CD4-positive, alpha-beta T cell (primary cell): ENCODE results near the gene CPN2. TPM values are rescaled to one million over a fixed set of nuclear protein-coding genes. Genes with fewer than 3 reads are reported as not detected.

ENCODE experiments used
- ATAC-seq: fragments of 200-7000 bp; cut with Tn5 transposase; one replicate; pipeline ENCODE4 v1.10.0; 2022; ENCODE audit warnings: mild to moderate bottlenecking; ENCODE audit not compliant: poor library complexity
- CTCF ChIA-PET: fragments of 350-600 bp; sonication (Branson Sonifier 250); formaldehyde crosslinking; loops from one replicate; lab custom pipeline; 2021; ENCODE audit warnings: antibody characterized with exemption, inconsistent platforms; lab: Charles Lee
- POLR2A ChIA-PET: fragments of 350-600 bp; sonication (Branson Sonifier 250); formaldehyde crosslinking; loops from one replicate; lab custom pipeline; 2021; ENCODE audit warnings: antibody characterized with exemption, inconsistent platforms; lab: Charles Lee
- DNase-seq, 14 experiments: peaks; one replicate each; pipeline ENCODE4 v3.0.0-alpha.2; 2013 to 2020; ENCODE audit warnings: mixed read lengths in 2 of 14
- H3K27ac ChIP-seq, 2 donors: one replicate each; pipeline versions ENCODE4 v1.5.1 to v1.7.0; 2013; ENCODE audit warnings: low read length in 2 of 2, low read depth in 1 of 2, mild to moderate bottlenecking in 1 of 2
- H3K27me3 ChIP-seq, 2 experiments: 1 replicate in 1 of 2; 2 replicates in 1 of 2; pipeline versions ENCODE4 v1.6.1 to v1.7.0; 2013; ENCODE audit warnings: low read length in 2 of 2, control low read depth in 1 of 2, mild to moderate bottlenecking in 1 of 2, moderate library complexity in 1 of 2; ENCODE audit not compliant: insufficient read depth in 2 of 2, control insufficient read depth in 1 of 2
- H3K36me3 ChIP-seq: one replicate; pipeline ENCODE4 v1.6.1; 2013; ENCODE audit warnings: low read length, control low read depth; ENCODE audit not compliant: insufficient read depth
- H3K4me1 ChIP-seq: one replicate; pipeline ENCODE4 v1.6.1; 2013; ENCODE audit warnings: low read length, control low read depth; ENCODE audit not compliant: insufficient read depth
- H3K4me3 ChIP-seq: one replicate; pipeline ENCODE4 v1.5.1; 2013; ENCODE audit warnings: mild to moderate bottlenecking, low read length, moderate library complexity
- H3K9me3 ChIP-seq, 2 experiments: 1 replicate in 1 of 2; 2 replicates in 1 of 2; pipeline versions ENCODE4 v1.6.1 to v1.7.0; 2013; ENCODE audit warnings: low read length in 2 of 2, mild to moderate bottlenecking in 2 of 2, control low read depth in 1 of 2, moderate library complexity in 1 of 2; ENCODE audit not compliant: control insufficient read depth in 1 of 2, insufficient read depth in 1 of 2
- H3K27ac Mint-ChIP-seq: one replicate; pipeline ENCODE4 v1.8.0; 2020; ENCODE audit warnings: mixed read lengths
- H3K27me3 Mint-ChIP-seq: one replicate; pipeline ENCODE4 v1.8.0; 2021; ENCODE audit warnings: mixed read lengths
- H3K36me3 Mint-ChIP-seq: one replicate; pipeline ENCODE4 v1.8.0; 2021; ENCODE audit warnings: low read depth, mixed read lengths
- H3K4me1 Mint-ChIP-seq: one replicate; pipeline ENCODE4 v1.8.0; 2021; ENCODE audit warnings: low read depth, mixed read lengths
- H3K4me3 Mint-ChIP-seq: one replicate; pipeline ENCODE4 v1.8.0; 2020; ENCODE audit warnings: mild to moderate bottlenecking, mixed read lengths
- H3K9me3 Mint-ChIP-seq: one replicate; pipeline ENCODE4 v1.8.0; 2020; ENCODE audit warnings: mixed read lengths
- CTCF ChIP-seq: fragments of 200-600 bp; IDR thresholded peaks from one replicate; pipeline ENCODE4 v1.8.0; 2022; ENCODE audit warnings: antibody characterized with exemption, mild to moderate bottlenecking
- intact Hi-C, 2 experiments: fragments of 100-400 bp; cut with DNase I in 1 of 2; cut with micrococcal nuclease in 1 of 2; formaldehyde crosslinking; loops; one replicate each; pipeline versions ENCODE4 v1.15.1 to v1.9.0; 2023 to 2025; cut with DNase I, micrococcal nuclease
- total RNA-seq, 174 experiments: library from RNA in 2 of 174; stranded (reverse) in 2 of 174; gene quantifications; one replicate each; pipeline ENCODE4 v1.2.3 and lab custom pipeline; 2021 to 2026

Gene CPN2
- total RNA-seq, 2 experiments from 2014 or later, result not detected

- Mint-ChIP-seq H3K27me3 (no peaks in the 10 kb centered on the region), H3K4me1 (peaks cover 56% of the 10 kb centered on the region), H3K4me3 (peak overlapping the region; percentile 93), H3K36me3 (peaks cover 7% of the 10 kb centered on the region), H3K27ac (peak overlapping the region; percentile 94), H3K9me3 (no peaks in the 10 kb centered on the region)
- TF ChIP-seq CTCF, result no peak
- Histone ChIP-seq H3K9me3 (no peaks in the 10 kb centered on the region), H3K4me1 (peaks cover 39% of the 10 kb centered on the region), H3K27ac (peak overlapping the region; percentile 34 to 50), H3K27me3 (peaks cover 0 to 10% of the 10 kb centered on the region in 2 experiments), H3K36me3 (no peaks in the 10 kb centered on the region), H3K4me3 (peak overlapping the region; percentile 63)
- CTCF ChIA-PET, result interaction anchor here (0.6 to 3.6 kb wide), 6 partner anchors 54 to 197 kb away, joined by 3 to 13 read pairs (median 4); no protein-coding TSS in a partner anchor
- ATAC-seq (no peak), DNase-seq (peak in 12 of 14 experiments; percentile 12 to 60 (median 43))
- intact Hi-C loops, result loop anchor here (2.0 to 5.0 kb wide), 2 partner anchors 65 to 261 kb away; partner anchors contain the start of gene HES1 (in 1 of the 2)
- POLR2A ChIA-PET, result interaction anchor here (0.6 to 4.3 kb wide), 17 partner anchors 9 to 873 kb away, joined by 3 to 29 read pairs (median 4); partner anchors contain the start of genes ATP13A3 and LSG1
Observed at GRCh38 chr3:194397757-194398312, 46.7 kb upstream of the CPN2 start.

GRCh38 chr3:194396859-194397756 lies 46.0 kb upstream of the CPN2 start:
- Mint-ChIP-seq H3K36me3 (peaks cover 7% of the 10 kb centered on the region), H3K4me1 (peaks cover 56% of the 10 kb centered on the region), H3K27me3 (no peaks in the 10 kb centered on the region), H3K4me3 (peak overlapping the region; percentile 93), H3K27ac (peak overlapping the region; percentile 94), H3K9me3 (no peaks in the 10 kb centered on the region)
- Histone ChIP-seq H3K27ac (peak overlapping the region; percentile 34 to 50), H3K27me3 (peaks cover 0 to 10% of the 10 kb centered on the region in 2 experiments), H3K36me3 (no peaks in the 10 kb centered on the region), H3K4me3 (peak overlapping the region; percentile 63), H3K9me3 (peaks cover 0 to 3% of the 10 kb centered on the region in 2 experiments), H3K4me1 (peaks cover 39% of the 10 kb centered on the region)
- intact Hi-C loops, result loop anchor here (1.0 to 5.0 kb wide), 3 partner anchors 7 to 260 kb away; partner anchors contain the start of gene HES1 (in 1 of the 2)
- ATAC-seq, result peak; percentile 48
- peak; percentile 16 to 70 (median 38) for DNase-seq
- POLR2A ChIA-PET, result interaction anchor here (0.6 to 4.3 kb wide), 20 partner anchors 10 to 873 kb away, joined by 3 to 29 read pairs (median 3); partner anchors contain the start of genes ATP13A3 and LSG1
- TF ChIP-seq CTCF, result no peak
- CTCF ChIA-PET, result interaction anchor here (0.6 to 3.6 kb wide), 7 partner anchors 10 to 197 kb away, joined by 3 to 13 read pairs (median 3); no protein-coding TSS in a partner anchor

GRCh38 chr3:194396539-194396858 lies 45.4 kb upstream of the CPN2 start:
- Histone ChIP-seq H3K4me1 (peaks cover 39% of the 10 kb centered on the region), H3K36me3 (no peaks in the 10 kb centered on the region), H3K4me3 (peak overlapping the region; percentile 63), H3K27me3 (peaks cover 0 to 10% of the 10 kb centered on the region in 2 experiments), H3K27ac (peak overlapping the region in 1 of 2 donors; percentile 50), H3K9me3 (peaks cover 0 to 3% of the 10 kb centered on the region in 2 experiments)
- Mint-ChIP-seq H3K4me1 (peaks cover 56% of the 10 kb centered on the region), H3K27me3 (no peaks in the 10 kb centered on the region), H3K9me3 (no peaks in the 10 kb centered on the region), H3K27ac (peak overlapping the region; percentile 94), H3K36me3 (peaks cover 7% of the 10 kb centered on the region), H3K4me3 (peak overlapping the region; percentile 90)
- ATAC-seq (no peak), DNase-seq (peak in 2 of 14 experiments; percentile 3 to 5)
- intact Hi-C loops, result loop anchor here (1.0 to 5.0 kb wide), 3 partner anchors 8 to 259 kb away; partner anchors contain the start of gene HES1 (in 1 of the 2)
- POLR2A ChIA-PET, result interaction anchor here (0.9 to 4.3 kb wide), 12 partner anchors 10 to 275 kb away, joined by 3 to 29 read pairs (median 4); partner anchors contain the start of gene LSG1
- CTCF ChIA-PET, result interaction anchor here (1.2 to 3.6 kb wide), 3 partner anchors 11 to 63 kb away, joined by 3 to 13 read pairs (median 3); no protein-coding TSS in a partner anchor
- no peak for TF ChIP-seq CTCF
